H7 (cell line): ENCODE results near the gene C19orf47. TPM values are rescaled to one million over a fixed set of nuclear protein-coding genes. Genes with fewer than 3 reads are reported as not detected.

Source experiments
- DNase-seq: peaks from one replicate; pipeline ENCODE4 v3.0.0; 2012
- H3K27me3 ChIP-seq: 2 replicates; pipeline ENCODE4 v1.6.0; 2011; ENCODE audit warnings: mild to moderate bottlenecking, low read length; ENCODE audit not compliant: control insufficient read depth, insufficient read depth
- H3K36me3 ChIP-seq: replicated peaks from 2 replicates; pipeline ENCODE4 v1.5.1; 2011; ENCODE audit warnings: low read length; ENCODE audit not compliant: control insufficient read depth, insufficient read depth
- H3K4me3 ChIP-seq: 2 replicates; pipeline ENCODE4 v1.5.1; 2011; ENCODE audit warnings: low read depth, mild to moderate bottlenecking, control low read depth, low read length, moderate library complexity; ENCODE audit not compliant: insufficient read depth
- total RNA-seq: library from RNA; depleted of rRNA; stranded (reverse); fragments of >200 nt; shearing (Covaris generic); gene quantifications from 2 replicates; pipeline ENCODE4 v1.2.3, GENCODE V29; 2014

Gene C19orf47
- total RNA-seq, 1 experiment from 2014 or later, result 11.8 TPM

GRCh38 chr19:40322271-40322610 is 26.0 kb downstream of the C19orf47 start:
- Histone ChIP-seq H3K36me3 (peaks cover 11% of the 10 kb centered on the region), H3K27me3 (no peaks in the 10 kb centered on the region), H3K4me3 (no peak overlapping the region)
- DNase-seq, result no peak

GRCh38 chr19:40321566-40322270 is 26.5 kb downstream of the C19orf47 start:
- peaks cover 11% of the 10 kb centered on the region for H3K36me3 ChIP-seq
- no peak overlapping the region for H3K4me3 ChIP-seq
- peak; percentile 31 for DNase-seq
- no peaks in the 10 kb centered on the region for H3K27me3 ChIP-seq

GRCh38 chr19:40321076-40321475 is 27.1 kb downstream of the C19orf47 start:
- Histone ChIP-seq H3K36me3 (peaks cover 6% of the 10 kb centered on the region), H3K4me3 (no peak overlapping the region), H3K27me3 (no peaks in the 10 kb centered on the region)
- no peak for DNase-seq

GRCh38 chr19:40320558-40320935 is 27.6 kb downstream of the C19orf47 start:
- Histone ChIP-seq H3K27me3 (no peaks in the 10 kb centered on the region), H3K4me3 (no peak overlapping the region), H3K36me3 (peaks cover 4% of the 10 kb centered on the region)
- DNase-seq, result no peak

- DNase-seq, result no peak
These were observed 30.9 kb downstream of the C19orf47 start for GRCh38 chr19:40317338-40317737.

GRCh38 chr19:40315812-40316470 is 32.3 kb downstream of the C19orf47 start:
- Histone ChIP-seq H3K36me3 (no peaks in the 10 kb centered on the region; the same call in 1 of the 2 replicates), H3K4me3 (no peak overlapping the region), H3K27me3 (no peaks in the 10 kb centered on the region)
- peak; percentile 46 for DNase-seq

More at GRCh38 chr19:40317338-40317737, 30.9 kb downstream of the C19orf47 start:
- Histone ChIP-seq H3K36me3 (peaks cover 2% of the 10 kb centered on the region; the same call in 1 of the 2 replicates), H3K27me3 (no peaks in the 10 kb centered on the region), H3K4me3 (no peak overlapping the region)

GRCh38 chr19:40314656-40315055 is 33.5 kb downstream of the C19orf47 start:
- H3K27me3 ChIP-seq, result no peaks in the 10 kb centered on the region
- no peak overlapping the region for H3K4me3 ChIP-seq
- DNase-seq, result no peak
- H3K36me3 ChIP-seq, result no peaks in the 10 kb centered on the region

- no peak overlapping the region for H3K4me3 ChIP-seq
- no peaks in the 10 kb centered on the region for H3K36me3 ChIP-seq
- no peak for DNase-seq
- H3K27me3 ChIP-seq, result no peaks in the 10 kb centered on the region
These were observed 34.8 kb downstream of the C19orf47 start for GRCh38 chr19:40313229-40313983.

GRCh38 chr19:40312533-40312932 is 35.7 kb downstream of the C19orf47 start:
- DNase-seq, result peak; percentile 38
- Histone ChIP-seq H3K36me3 (no peaks in the 10 kb centered on the region), H3K27me3 (no peaks in the 10 kb centered on the region), H3K4me3 (no peak overlapping the region)

GRCh38 chr19:40309666-40310065 is 38.5 kb downstream of the C19orf47 start:
- Histone ChIP-seq H3K27me3 (no peaks in the 10 kb centered on the region), H3K36me3 (no peaks in the 10 kb centered on the region), H3K4me3 (no peak overlapping the region)
- no peak for DNase-seq

- H3K36me3 ChIP-seq, result no peaks in the 10 kb centered on the region
- no peaks in the 10 kb centered on the region for H3K27me3 ChIP-seq
- peak; percentile 87 for DNase-seq
- no peak overlapping the region for H3K4me3 ChIP-seq
These were observed 42.8 kb downstream of the C19orf47 start for GRCh38 chr19:40305403-40305802.

- no peak for DNase-seq
- H3K36me3 ChIP-seq, result no peaks in the 10 kb centered on the region
- no peak overlapping the region for H3K4me3 ChIP-seq
- H3K27me3 ChIP-seq, result no peaks in the 10 kb centered on the region
These were observed 43.9 kb downstream of the C19orf47 start for GRCh38 chr19:40304306-40304705.

GRCh38 chr19:40303765-40304164 is 44.4 kb downstream of the C19orf47 start:
- no peak for DNase-seq
- H3K27me3 ChIP-seq, result no peaks in the 10 kb centered on the region
- no peaks in the 10 kb centered on the region for H3K36me3 ChIP-seq
- no peak overlapping the region for H3K4me3 ChIP-seq

- DNase-seq, result no peak
- Histone ChIP-seq H3K4me3 (no peak overlapping the region), H3K36me3 (no peaks in the 10 kb centered on the region), H3K27me3 (no peaks in the 10 kb centered on the region)
These were observed 45.8 kb downstream of the C19orf47 start for GRCh38 chr19:40302224-40303011.
